ENCODE results near the gene HPSE.

HPSE gene

GRCh38 chr4:83360018-83360417, 25.4 kb upstream of the HPSE start:
- Histone ChIP-seq H2BK120ac (ENCODE audit: insufficient read depth, low read length, poor library complexity) (no peak overlapping the region), H2AFZ (ENCODE audit: insufficient read depth, low read length, poor library complexity) (no peak overlapping the region), H3K4me1 (ENCODE audit: control insufficient read depth in 1 of 2, insufficient read depth in 2 of 2, low read length in 2 of 2) (peaks cover 0 to 8% of the 10 kb centered on the region in 2 experiments), H3K9me3 (ENCODE audit: insufficient read depth, low read depth, low read length) (no peaks in the 10 kb centered on the region), H3K79me2 (ENCODE audit: control insufficient read depth, insufficient read depth, low read length, poor library complexity) (no peaks in the 10 kb centered on the region), H4K8ac (ENCODE audit: low read depth, low read length) (no peak overlapping the region), H4K12ac (ENCODE audit: low read depth, low read length) (no peak overlapping the region), H2BK12ac (ENCODE audit: low read length) (no peak overlapping the region), H3K36me3 (ENCODE audit: control insufficient read depth in 1 of 2, insufficient read depth in 2 of 2, low read length in 2 of 2) (no peaks in the 10 kb centered on the region), H3K79me1 (ENCODE audit: low read length) (peaks cover 2% of the 10 kb centered on the region), H3K18ac (ENCODE audit: low read length) (no peak overlapping the region), H2BK5ac (ENCODE audit: low read depth, low read length, poor library complexity) (no peak overlapping the region), H3K4me3 (ENCODE audit: low read depth, low read length) (no peak overlapping the region), H3K4me2 (ENCODE audit: low read length) (no peak overlapping the region), H3K14ac (ENCODE audit: low read length) (no peak overlapping the region), H2AK5ac (ENCODE audit: low read length) (no peak overlapping the region), H3K9ac (ENCODE audit: low read length) (no peak overlapping the region), H3K4ac (ENCODE audit: low read depth, low read length) (no peak overlapping the region), H4K91ac (ENCODE audit: low read depth, low read length) (no peak overlapping the region), H3K23ac (ENCODE audit: low read length) (no peak overlapping the region), H3K27me3 (ENCODE audit: insufficient read depth, low read length) (no peaks in the 10 kb centered on the region), H3K27ac (ENCODE audit: low read depth, low read length) (no peak overlapping the region)
- WGBS (ENCODE audit: extremely low coverage, insufficient coverage, insufficient read length), result no CpG with 5 or more reads among the region's 4 CpGs
- DNase-seq, result no peak

GRCh38 chr4:83358410-83358809, 23.8 kb upstream of the HPSE start:
- H2BK120ac ChIP-seq (ENCODE audit: insufficient read depth, low read length, poor library complexity), result no peak overlapping the region
- H2BK12ac ChIP-seq (ENCODE audit: low read length), result no peak overlapping the region
- H3K4me1 ChIP-seq (ENCODE audit: control insufficient read depth in 1 of 2, insufficient read depth in 2 of 2, low read length in 2 of 2), result peaks cover 0 to 5% of the 10 kb centered on the region in 2 experiments
- H4K12ac ChIP-seq (ENCODE audit: low read depth, low read length), result no peak overlapping the region
- no peak overlapping the region for H4K8ac ChIP-seq (ENCODE audit: low read depth, low read length)
- no peaks in the 10 kb centered on the region for H3K79me2 ChIP-seq (ENCODE audit: control insufficient read depth, insufficient read depth, low read length, poor library complexity)
- no peak overlapping the region for H3K4me2 ChIP-seq (ENCODE audit: low read length)
- H3K9ac ChIP-seq (ENCODE audit: low read length), result no peak overlapping the region
- H3K4me3 ChIP-seq (ENCODE audit: low read depth, low read length), result no peak overlapping the region
- H2AFZ ChIP-seq (ENCODE audit: insufficient read depth, low read length, poor library complexity), result no peak overlapping the region
- H3K36me3 ChIP-seq (ENCODE audit: control insufficient read depth in 1 of 2, insufficient read depth in 2 of 2, low read length in 2 of 2), result no peaks in the 10 kb centered on the region
- no peaks in the 10 kb centered on the region for H3K9me3 ChIP-seq (ENCODE audit: insufficient read depth, low read depth, low read length)
- peaks cover 2% of the 10 kb centered on the region for H3K79me1 ChIP-seq (ENCODE audit: low read length)
- no peak overlapping the region for H3K23ac ChIP-seq (ENCODE audit: low read length)
- H2BK5ac ChIP-seq (ENCODE audit: low read depth, low read length, poor library complexity), result no peak overlapping the region
- H3K18ac ChIP-seq (ENCODE audit: low read length), result no peak overlapping the region
- DNase-seq, result peak in 1 of 2 donors; percentile 39
- peak overlapping the region; percentile 50 for H3K27ac ChIP-seq (ENCODE audit: low read depth, low read length)
- H3K14ac ChIP-seq (ENCODE audit: low read length), result no peak overlapping the region
- H2AK5ac ChIP-seq (ENCODE audit: low read length), result no peak overlapping the region
- WGBS (ENCODE audit: extremely low coverage, insufficient coverage, insufficient read length), result no CpG with 5 or more reads among the region's 1 CpG
- H3K27me3 ChIP-seq (ENCODE audit: insufficient read depth, low read length), result no peaks in the 10 kb centered on the region
- H4K91ac ChIP-seq (ENCODE audit: low read depth, low read length), result no peak overlapping the region
- H3K4ac ChIP-seq (ENCODE audit: low read depth, low read length), result no peak overlapping the region

GRCh38 chr4:83356899-83357661, 22.4 kb upstream of the HPSE start:
- no peak overlapping the region for H2BK120ac ChIP-seq (ENCODE audit: insufficient read depth, low read length, poor library complexity)
- H4K12ac ChIP-seq (ENCODE audit: low read depth, low read length), result no peak overlapping the region
- no peak overlapping the region for H3K4me2 ChIP-seq (ENCODE audit: low read length)
- peaks cover 2% of the 10 kb centered on the region for H3K79me1 ChIP-seq (ENCODE audit: low read length)
- no CpG with 5 or more reads among the region's 4 CpGs for WGBS (ENCODE audit: extremely low coverage, insufficient coverage, insufficient read length)
- peak overlapping the region; percentile 57 for H3K27ac ChIP-seq (ENCODE audit: low read depth, low read length)
- H2AK5ac ChIP-seq (ENCODE audit: low read length), result no peak overlapping the region
- no peak overlapping the region for H3K14ac ChIP-seq (ENCODE audit: low read length)
- no peak overlapping the region for H2BK12ac ChIP-seq (ENCODE audit: low read length)
- H3K23ac ChIP-seq (ENCODE audit: low read length), result no peak overlapping the region
- H3K4me3 ChIP-seq (ENCODE audit: low read depth, low read length), result no peak overlapping the region
- H3K36me3 ChIP-seq (ENCODE audit: control insufficient read depth in 1 of 2, insufficient read depth in 2 of 2, low read length in 2 of 2), result no peaks in the 10 kb centered on the region
- peaks cover 0 to 5% of the 10 kb centered on the region in 2 experiments for H3K4me1 ChIP-seq (ENCODE audit: control insufficient read depth in 1 of 2, insufficient read depth in 2 of 2, low read length in 2 of 2)
- H3K79me2 ChIP-seq (ENCODE audit: control insufficient read depth, insufficient read depth, low read length, poor library complexity), result no peaks in the 10 kb centered on the region
- peak in 1 of 2 donors; percentile 80 for DNase-seq
- no peak overlapping the region for H2AFZ ChIP-seq (ENCODE audit: insufficient read depth, low read length, poor library complexity)
- no peak overlapping the region for H2BK5ac ChIP-seq (ENCODE audit: low read depth, low read length, poor library complexity)
- H4K91ac ChIP-seq (ENCODE audit: low read depth, low read length), result no peak overlapping the region
- peaks cover 2% of the 10 kb centered on the region for H3K9me3 ChIP-seq (ENCODE audit: insufficient read depth, low read depth, low read length)
- no peak overlapping the region for H3K9ac ChIP-seq (ENCODE audit: low read length)
- no peak overlapping the region for H4K8ac ChIP-seq (ENCODE audit: low read depth, low read length)
- no peak overlapping the region for H3K18ac ChIP-seq (ENCODE audit: low read length)
- H3K4ac ChIP-seq (ENCODE audit: low read depth, low read length), result no peak overlapping the region
- no peaks in the 10 kb centered on the region for H3K27me3 ChIP-seq (ENCODE audit: insufficient read depth, low read length)

GRCh38 chr4:83353516-83353915, 18.9 kb upstream of the HPSE start:
- H3K27me3 ChIP-seq (ENCODE audit: insufficient read depth, low read length), result no peaks in the 10 kb centered on the region
- H3K79me2 ChIP-seq (ENCODE audit: control insufficient read depth, insufficient read depth, low read length, poor library complexity), result no peaks in the 10 kb centered on the region
- no peak overlapping the region for H3K23ac ChIP-seq (ENCODE audit: low read length)

More at GRCh38 chr4:83353516-83353915, 18.9 kb upstream of the HPSE start:
- Histone ChIP-seq H3K79me1 (ENCODE audit: low read length) (peaks cover 2% of the 10 kb centered on the region), H2BK120ac (ENCODE audit: insufficient read depth, low read length, poor library complexity) (no peak overlapping the region), H3K4ac (ENCODE audit: low read depth, low read length) (no peak overlapping the region), H3K14ac (ENCODE audit: low read length) (no peak overlapping the region), H3K27ac (ENCODE audit: low read depth, low read length) (no peak overlapping the region), H4K8ac (ENCODE audit: low read depth, low read length) (no peak overlapping the region), H3K36me3 (ENCODE audit: control insufficient read depth in 1 of 2, insufficient read depth in 2 of 2, low read length in 2 of 2) (no peaks in the 10 kb centered on the region), H2BK5ac (ENCODE audit: low read depth, low read length, poor library complexity) (no peak overlapping the region), H2BK12ac (ENCODE audit: low read length) (no peak overlapping the region), H3K4me1 (ENCODE audit: control insufficient read depth in 1 of 2, insufficient read depth in 2 of 2, low read length in 2 of 2) (peaks cover 0 to 5% of the 10 kb centered on the region in 2 experiments), H3K18ac (ENCODE audit: low read length) (no peak overlapping the region), H3K9ac (ENCODE audit: low read length) (no peak overlapping the region), H4K91ac (ENCODE audit: low read depth, low read length) (no peak overlapping the region), H4K12ac (ENCODE audit: low read depth, low read length) (no peak overlapping the region), H3K4me2 (ENCODE audit: low read length) (no peak overlapping the region), H2AK5ac (ENCODE audit: low read length) (no peak overlapping the region), H2AFZ (ENCODE audit: insufficient read depth, low read length, poor library complexity) (no peak overlapping the region), H3K4me3 (ENCODE audit: low read depth, low read length) (no peak overlapping the region), H3K9me3 (ENCODE audit: insufficient read depth, low read depth, low read length) (peaks cover 2% of the 10 kb centered on the region)
- no CpG with 5 or more reads among the region's 1 CpG for WGBS (ENCODE audit: extremely low coverage, insufficient coverage, insufficient read length)
- DNase-seq, result no peak

Measured in trophoblast cell (in vitro differentiated cells and primary cell).